Measurements from ENCODE around the gene GPX2. TPM values are rescaled to one million over a fixed set of nuclear protein-coding genes. Genes with fewer than 3 reads are reported as not detected.

GPX2 gene
- total RNA-seq, 1 experiment from 2014 or later: 0.15 TPM

DNA sequence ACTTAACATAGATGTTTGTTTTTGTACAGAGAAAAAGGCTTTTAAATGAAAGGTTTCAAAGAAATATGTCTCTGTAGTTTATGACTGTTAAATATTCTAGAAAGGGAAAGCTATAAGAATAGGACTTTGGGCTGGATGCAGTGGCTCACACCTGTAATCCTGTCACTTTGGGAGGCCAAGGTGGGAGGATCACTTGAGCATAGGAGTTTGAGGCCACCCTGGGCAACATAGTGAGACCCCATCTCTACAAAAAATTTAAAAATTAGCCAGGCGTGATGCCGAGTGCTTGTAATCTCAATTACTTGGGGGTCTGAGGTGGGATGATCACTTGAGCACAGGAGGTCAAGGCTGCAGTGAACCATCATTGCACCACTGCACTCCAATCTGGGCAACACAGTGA, 11.4 kb downstream of the GPX2 start:
- ATAC-seq (no peak), DNase-seq (ENCODE audit: low read depth, low spot score) (no peak)
- Histone ChIP-seq H3K27me3 (ENCODE audit: control insufficient read depth, insufficient read depth, low read length) (no peaks in the 10 kb centered on the region), H3K36me3 (ENCODE audit: control insufficient read depth, insufficient read depth, low read length) (peaks cover 31% of the 10 kb centered on the region), H3K4me3 (ENCODE audit: low read depth in 2 of 2, low read length in 2 of 2) (no peak overlapping the region), H3K27ac (ENCODE audit: low read length) (no peak overlapping the region), H3K9me3 (ENCODE audit: control insufficient read depth, insufficient read depth, low read depth, low read length) (no peaks in the 10 kb centered on the region), H3K4me1 (ENCODE audit: control insufficient read depth, insufficient read depth, low read length) (no peaks in the 10 kb centered on the region)
- POLR2A ChIA-PET: no interaction called here
- TF ChIP-seq SIN3A (IDR thresholded peaks at IDR 0.05; ENCODE audit: borderline replicate concordance, insufficient read depth, low read depth, low read length) (no peak), POLR2AphosphoS5 (IDR thresholded peaks at IDR 0.05; ENCODE audit: low read depth, low read length) (no peak), TCF7L2 (IDR thresholded peaks at IDR 0.05; ENCODE audit: low read depth, low read length) (no peak)
- TF ChIP-seq, protein P1, sequence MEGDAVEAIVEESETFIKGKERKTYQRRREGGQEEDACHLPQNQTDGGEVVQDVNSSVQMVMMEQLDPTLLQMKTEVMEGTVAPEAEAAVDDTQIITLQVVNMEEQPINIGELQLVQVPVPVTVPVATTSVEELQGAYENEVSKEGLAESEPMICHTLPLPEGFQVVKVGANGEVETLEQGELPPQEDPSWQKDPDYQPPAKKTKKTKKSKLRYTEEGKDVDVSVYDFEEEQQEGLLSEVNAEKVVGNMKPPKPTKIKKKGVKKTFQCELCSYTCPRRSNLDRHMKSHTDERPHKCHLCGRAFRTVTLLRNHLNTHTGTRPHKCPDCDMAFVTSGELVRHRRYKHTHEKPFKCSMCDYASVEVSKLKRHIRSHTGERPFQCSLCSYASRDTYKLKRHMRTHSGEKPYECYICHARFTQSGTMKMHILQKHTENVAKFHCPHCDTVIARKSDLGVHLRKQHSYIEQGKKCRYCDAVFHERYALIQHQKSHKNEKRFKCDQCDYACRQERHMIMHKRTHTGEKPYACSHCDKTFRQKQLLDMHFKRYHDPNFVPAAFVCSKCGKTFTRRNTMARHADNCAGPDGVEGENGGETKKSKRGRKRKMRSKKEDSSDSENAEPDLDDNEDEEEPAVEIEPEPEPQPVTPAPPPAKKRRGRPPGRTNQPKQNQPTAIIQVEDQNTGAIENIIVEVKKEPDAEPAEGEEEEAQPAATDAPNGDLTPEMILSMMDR (IDR thresholded peaks at IDR 0.05): no peak
- TF ChIP-seq, protein P2, sequence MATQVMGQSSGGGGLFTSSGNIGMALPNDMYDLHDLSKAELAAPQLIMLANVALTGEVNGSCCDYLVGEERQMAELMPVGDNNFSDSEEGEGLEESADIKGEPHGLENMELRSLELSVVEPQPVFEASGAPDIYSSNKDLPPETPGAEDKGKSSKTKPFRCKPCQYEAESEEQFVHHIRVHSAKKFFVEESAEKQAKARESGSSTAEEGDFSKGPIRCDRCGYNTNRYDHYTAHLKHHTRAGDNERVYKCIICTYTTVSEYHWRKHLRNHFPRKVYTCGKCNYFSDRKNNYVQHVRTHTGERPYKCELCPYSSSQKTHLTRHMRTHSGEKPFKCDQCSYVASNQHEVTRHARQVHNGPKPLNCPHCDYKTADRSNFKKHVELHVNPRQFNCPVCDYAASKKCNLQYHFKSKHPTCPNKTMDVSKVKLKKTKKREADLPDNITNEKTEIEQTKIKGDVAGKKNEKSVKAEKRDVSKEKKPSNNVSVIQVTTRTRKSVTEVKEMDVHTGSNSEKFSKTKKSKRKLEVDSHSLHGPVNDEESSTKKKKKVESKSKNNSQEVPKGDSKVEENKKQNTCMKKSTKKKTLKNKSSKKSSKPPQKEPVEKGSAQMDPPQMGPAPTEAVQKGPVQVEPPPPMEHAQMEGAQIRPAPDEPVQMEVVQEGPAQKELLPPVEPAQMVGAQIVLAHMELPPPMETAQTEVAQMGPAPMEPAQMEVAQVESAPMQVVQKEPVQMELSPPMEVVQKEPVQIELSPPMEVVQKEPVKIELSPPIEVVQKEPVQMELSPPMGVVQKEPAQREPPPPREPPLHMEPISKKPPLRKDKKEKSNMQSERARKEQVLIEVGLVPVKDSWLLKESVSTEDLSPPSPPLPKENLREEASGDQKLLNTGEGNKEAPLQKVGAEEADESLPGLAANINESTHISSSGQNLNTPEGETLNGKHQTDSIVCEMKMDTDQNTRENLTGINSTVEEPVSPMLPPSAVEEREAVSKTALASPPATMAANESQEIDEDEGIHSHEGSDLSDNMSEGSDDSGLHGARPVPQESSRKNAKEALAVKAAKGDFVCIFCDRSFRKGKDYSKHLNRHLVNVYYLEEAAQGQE (IDR thresholded peaks at IDR 0.05; ENCODE audit: insufficient read depth in 1 of 2, low read depth in 2 of 2, low read length in 1 of 2): no peak
- CTCF ChIA-PET: no interaction called here
- BruUV-seq (replicated peaks): no TSS peak
- in situ Hi-C loops (cut with HindIII; ENCODE audit: low pct_unique_long_range_greater_than_20kb, low sequenced_read_pairs): no loop called here
- intact Hi-C loops (cut with micrococcal nuclease; ENCODE audit: unreplicated experiment): no loop called here

DNA sequence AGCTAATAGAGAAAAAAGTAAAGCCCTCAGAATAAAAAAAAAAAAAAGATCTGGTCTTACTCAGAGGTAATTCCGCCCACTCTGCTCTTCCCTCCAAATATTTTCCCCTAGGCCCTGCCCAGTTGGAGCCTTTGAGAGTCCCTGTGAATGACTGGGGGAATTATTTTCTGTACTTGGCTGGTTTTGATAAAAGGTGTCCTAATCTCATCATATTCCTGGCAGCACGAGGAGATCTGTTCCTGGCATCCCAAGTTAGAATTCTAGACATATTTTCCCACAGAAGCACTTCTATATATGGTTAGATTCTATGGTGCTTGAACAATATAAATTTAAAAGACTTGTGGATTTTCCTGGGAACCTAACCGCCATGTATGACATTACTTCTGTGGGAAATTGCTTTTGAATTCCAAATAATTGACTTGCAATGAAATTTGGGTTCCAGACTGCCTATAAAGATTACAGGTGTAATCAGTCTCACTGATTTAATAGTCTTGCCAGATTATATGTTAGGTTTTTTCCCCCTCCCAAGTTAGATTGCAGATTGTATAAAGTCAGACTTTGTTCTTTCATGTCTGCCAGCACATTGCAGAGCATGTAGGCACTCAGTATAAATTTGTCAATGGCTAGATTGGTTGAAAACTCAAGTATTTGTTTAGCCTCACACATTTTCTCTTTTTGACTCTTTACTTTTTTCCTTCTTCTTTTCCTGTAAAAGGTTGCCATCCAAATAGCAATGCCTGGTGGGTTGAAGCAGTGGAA, 12.3 kb downstream of the GPX2 start:
- no TSS peak for BruUV-seq (replicated peaks)
- TF ChIP-seq SIN3A (IDR thresholded peaks at IDR 0.05; ENCODE audit: borderline replicate concordance, insufficient read depth, low read depth, low read length) (no peak), POLR2AphosphoS5 (IDR thresholded peaks at IDR 0.05; ENCODE audit: low read depth, low read length) (no peak), TCF7L2 (IDR thresholded peaks at IDR 0.05; ENCODE audit: low read depth, low read length) (no peak)
- TF ChIP-seq, protein P2 (IDR thresholded peaks at IDR 0.05; ENCODE audit: insufficient read depth in 1 of 2, low read depth in 2 of 2, low read length in 1 of 2): no peak
- TF ChIP-seq, protein P1 (IDR thresholded peaks at IDR 0.05): no peak
- DNase-seq (ENCODE audit: low read depth, low spot score) (no peak), ATAC-seq (no peak)
- Histone ChIP-seq H3K9me3 (ENCODE audit: control insufficient read depth, insufficient read depth, low read depth, low read length) (no peaks in the 10 kb centered on the region), H3K36me3 (ENCODE audit: control insufficient read depth, insufficient read depth, low read length) (peaks cover 31% of the 10 kb centered on the region), H3K4me3 (ENCODE audit: low read depth in 2 of 2, low read length in 2 of 2) (no peak overlapping the region), H3K27me3 (ENCODE audit: control insufficient read depth, insufficient read depth, low read length) (no peaks in the 10 kb centered on the region), H3K27ac (ENCODE audit: low read length) (no peak overlapping the region), H3K4me1 (ENCODE audit: control insufficient read depth, insufficient read depth, low read length) (no peaks in the 10 kb centered on the region)
- ChIA-PET POLR2A (no interaction called here), CTCF (no interaction called here)
- intact Hi-C loops (cut with micrococcal nuclease; ENCODE audit: unreplicated experiment): no loop called here
- in situ Hi-C loops (cut with HindIII; ENCODE audit: low pct_unique_long_range_greater_than_20kb, low sequenced_read_pairs): no loop called here

Data from Panc1 (cell line).